OCI-LY3 (cell line): ENCODE measurements around the gene PLCB2.

Experiments used
- H2AFZ ChIP-seq: fragments of 200-600, 300-600 bp; shearing (Covaris generic); 2 replicates; pipeline ENCODE4 v1.6.0; 2014; ENCODE audit warnings: antibody characterized with exemption, low read depth, low read length
- H3K27ac ChIP-seq: fragments of 200-600, 300-600 bp; sonication (generic); 2 replicates; pipeline ENCODE4 v1.5.1; 2014; ENCODE audit warnings: mild to moderate bottlenecking, low read length, moderate library complexity, mixed read lengths
- H3K27me3 ChIP-seq: fragments of 200-600, 300-600 bp; sonication (generic); 2 replicates; pipeline ENCODE4 v1.6.1; 2014; ENCODE audit warnings: low read depth, low read length, mixed read lengths
- H3K36me3 ChIP-seq: fragments of 200-600, 300-600 bp; sonication (generic); replicated peaks from 2 replicates; pipeline ENCODE3; 2014; ENCODE audit warnings: low read depth, low read length, mixed read lengths
- H3K4me1 ChIP-seq: fragments of 300-600, 200-600 bp; sonication (generic); 2 replicates; pipeline ENCODE4 v1.6.1; 2014; ENCODE audit warnings: low read length, mixed read lengths
- H3K4me2 ChIP-seq: fragments of 200-600, 300-600 bp; sonication (generic); 2 replicates; pipeline ENCODE4 v1.6.1; 2014; ENCODE audit warnings: low read length, mixed read lengths
- H3K4me3 ChIP-seq: fragments of 300-600, 200-600 bp; sonication (generic); 2 replicates; pipeline ENCODE4 v1.5.1; 2014; ENCODE audit warnings: antibody characterized with exemption, mild to moderate bottlenecking, low read length, moderate library complexity
- H3K79me2 ChIP-seq: fragments of 300-600, 200-600 bp; shearing (Covaris generic); 2 replicates; pipeline ENCODE4 v1.6.1; 2014; ENCODE audit warnings: mild to moderate bottlenecking, low read length, mixed read lengths
- H3K9ac ChIP-seq: fragments of 300-600, 200-600 bp; shearing (Covaris generic); 2 replicates; pipeline ENCODE4 v1.6.0; 2014; ENCODE audit warnings: mild to moderate bottlenecking, low read length, moderate library complexity
- H3K9me3 ChIP-seq: fragments of 200-600, 300-600 bp; shearing (Covaris generic); 2 replicates; pipeline ENCODE4 v1.6.1; 2014; ENCODE audit warnings: low read length, mixed read lengths; ENCODE audit not compliant: insufficient read depth
- H4K20me1 ChIP-seq: fragments of 200-600, 300-600 bp; sonication (generic); 2 replicates; pipeline ENCODE4 v1.6.1; 2016; ENCODE audit warnings: low read length, mixed read lengths; ENCODE audit not compliant: insufficient read depth
- CTCF ChIP-seq: fragments of 200-600, 300-600 bp; sonication (generic); IDR thresholded peaks from 2 replicates; pipeline ENCODE4 v1.5.1; 2014; ENCODE audit warnings: antibody characterized with exemption, low read length, low read depth
- EZH2phosphoT487 ChIP-seq: fragments of 200-600 bp; shearing (Covaris generic); IDR thresholded peaks from 2 replicates; pipeline ENCODE4 v1.6.1; 2018; ENCODE audit warnings: antibody characterized with exemption, mixed run types, low read depth

PLCB2 gene

GRCh38 chr15:40307421-40308211 lies at the start of gene PLCB2:
TSS of gene PLCB2 (minus strand) at chr15:40307935. CDS start at chr15:40307672, 263 bp downstream.
- Histone ChIP-seq H3K9me3 (no peaks in the 10 kb centered on the region), H3K4me1 (peaks cover 39% of the 10 kb centered on the region), H3K9ac (peak within 1 kb of the TSS; percentile 91), H3K4me3 (peak within 1 kb of the TSS; percentile 88), H3K27me3 (peaks cover 14% of the 10 kb centered on the region), H3K4me2 (peak within 1 kb of the TSS; percentile 99), H3K36me3 (no peaks in the 10 kb centered on the region), H2AFZ (peak within 1 kb of the TSS; percentile 52), H3K79me2 (no peaks in the 10 kb centered on the region), H3K27ac (peak within 1 kb of the TSS; percentile 71), H4K20me1 (no peaks in the 10 kb centered on the region)
- TF ChIP-seq EZH2phosphoT487 (no peak), CTCF (peak; percentile 39)

- no peaks in the 10 kb centered on the region for H3K27me3 ChIP-seq
- no peaks in the 10 kb centered on the region for H3K79me2 ChIP-seq
- no peak overlapping the region for H2AFZ ChIP-seq
- TF ChIP-seq CTCF (no peak), EZH2phosphoT487 (no peak)
- H3K27ac ChIP-seq = no peak overlapping the region
- no peaks in the 10 kb centered on the region for H3K9me3 ChIP-seq
- peaks cover 22% of the 10 kb centered on the region; the same call in 1 of the 2 replicates for H3K4me1 ChIP-seq
- no peaks in the 10 kb centered on the region for H3K36me3 ChIP-seq
- H3K4me3 ChIP-seq = peak overlapping the region; percentile 83
- H3K4me2 ChIP-seq = peak overlapping the region; percentile 92
- H4K20me1 ChIP-seq = 0 out of 2 replicates have a peak, but pooled peaks cover 9% of the 10 kb centered on the region
- no peak overlapping the region for H3K9ac ChIP-seq
Measured at GRCh38 chr15:40357246-40357645, 49.5 kb upstream of the PLCB2 start.

- no peak overlapping the region for H3K27ac ChIP-seq
- no peak for TF ChIP-seq CTCF
- TF ChIP-seq EZH2phosphoT487 = no peak
- H3K27me3 ChIP-seq = no peaks in the 10 kb centered on the region
- H3K79me2 ChIP-seq = no peaks in the 10 kb centered on the region
- no peak overlapping the region for H3K4me3 ChIP-seq
- H3K36me3 ChIP-seq = no peaks in the 10 kb centered on the region
- no peak overlapping the region for H2AFZ ChIP-seq
- no peak overlapping the region for H3K9ac ChIP-seq
- H3K9me3 ChIP-seq = no peaks in the 10 kb centered on the region
- H3K4me1 ChIP-seq = peaks cover 17% of the 10 kb centered on the region; the same call in 1 of the 2 replicates
- H3K4me2 ChIP-seq = no peak overlapping the region
- H4K20me1 ChIP-seq = 0 out of 2 replicates have a peak, but pooled peaks cover 4% of the 10 kb centered on the region
Measured at GRCh38 chr15:40355976-40356585, 48.3 kb upstream of the PLCB2 start.
